Astrocyte (in vitro differentiated cells and primary cell): ENCODE results near the gene NSA2. TPM values are rescaled to one million over a fixed set of nuclear protein-coding genes. Genes with fewer than 3 reads are reported as not detected.
A peak's percentile ranks its signal among the peaks of the same experiment; 100 is the strongest.

ENCODE experiments used
- DNase-seq: peaks from one replicate; pipeline ENCODE4 v3.0.0-alpha.2; 2010; ENCODE audit warnings: low read depth
- FAIRE-seq: peaks from 2 replicates; lab custom pipeline; 2011; peaks lifted over from hg19 to GRCh38; lab: Jason Lieb, UNC
- H2AFZ ChIP-seq: 2 replicates; pipeline ENCODE4 v1.6.0; 2012; ENCODE audit warnings: low read depth, low read length, inconsistent platforms
- H3K27ac ChIP-seq: 2 replicates; pipeline ENCODE4 v1.5.1; 2011; ENCODE audit warnings: low read depth, low read length, inconsistent platforms
- H3K27me3 ChIP-seq: 2 replicates; pipeline ENCODE4 v1.6.0; 2011; ENCODE audit warnings: low read length, inconsistent platforms; ENCODE audit not compliant: insufficient read depth
- H3K36me3 ChIP-seq: 2 replicates; pipeline ENCODE4 v1.5.1; 2011; ENCODE audit warnings: low read length, inconsistent platforms; ENCODE audit not compliant: insufficient read depth
- H3K4me1 ChIP-seq: 2 replicates; pipeline ENCODE4 v1.5.1; 2011; ENCODE audit warnings: low read length, inconsistent platforms; ENCODE audit not compliant: insufficient read depth
- H3K4me2 ChIP-seq: 2 replicates; pipeline ENCODE4 v1.6.0; 2012; ENCODE audit warnings: low read length, inconsistent platforms
- H3K4me3 ChIP-seq: 2 replicates; pipeline ENCODE4 v1.5.1; 2011; ENCODE audit warnings: low read depth, mild to moderate bottlenecking, low read length, inconsistent platforms; ENCODE audit not compliant: insufficient read depth
- H3K79me2 ChIP-seq: 2 replicates; pipeline ENCODE4 v1.6.0; 2012; ENCODE audit warnings: mild to moderate bottlenecking, low read length, inconsistent platforms; ENCODE audit not compliant: insufficient read depth
- H3K9ac ChIP-seq: 2 replicates; pipeline ENCODE4 v1.6.0; 2012; ENCODE audit warnings: mild to moderate bottlenecking, low read length, inconsistent platforms
- H3K9me3 ChIP-seq: 2 replicates; pipeline ENCODE4 v1.5.1; 2012; ENCODE audit warnings: low read depth, mild to moderate bottlenecking, low read length, inconsistent platforms; ENCODE audit not compliant: insufficient read depth
- H4K20me1 ChIP-seq: 2 replicates; pipeline ENCODE4 v1.6.0; 2012; ENCODE audit warnings: low read length, inconsistent platforms; ENCODE audit not compliant: insufficient read depth
- H3K27ac Mint-ChIP-seq: one replicate; pipeline ENCODE4 v1.8.0; 2021; ENCODE audit warnings: mild to moderate bottlenecking, mixed read lengths; ENCODE audit not compliant: unreplicated experiment
- H3K27me3 Mint-ChIP-seq: one replicate; pipeline ENCODE4 v1.8.0; 2021; ENCODE audit warnings: low read depth, mixed read lengths; ENCODE audit not compliant: unreplicated experiment
- H3K36me3 Mint-ChIP-seq: one replicate; pipeline ENCODE4 v1.8.0; 2021; ENCODE audit warnings: low read depth, mixed read lengths; ENCODE audit not compliant: unreplicated experiment
- H3K4me1 Mint-ChIP-seq: one replicate; pipeline ENCODE4 v1.8.0; 2021; ENCODE audit warnings: low read depth, mixed read lengths; ENCODE audit not compliant: unreplicated experiment
- H3K4me3 Mint-ChIP-seq: one replicate; pipeline ENCODE4 v1.8.0; 2021; ENCODE audit warnings: mild to moderate bottlenecking, moderate library complexity, mixed read lengths; ENCODE audit not compliant: unreplicated experiment
- H3K9me3 Mint-ChIP-seq: one replicate; pipeline ENCODE4 v1.8.0; 2021; ENCODE audit warnings: mild to moderate bottlenecking, mixed read lengths; ENCODE audit not compliant: unreplicated experiment
- EZH2 ChIP-seq: IDR thresholded peaks from 2 replicates; pipeline ENCODE4 v1.6.1; 2012; ENCODE audit warnings: mild to moderate bottlenecking, low read length, inconsistent platforms; ENCODE audit not compliant: insufficient read depth
- total RNA-seq: library from RNA; stranded (reverse); gene quantifications from 2 replicates; pipeline ENCODE4 v1.2.1, GENCODE V29; 2021
- TF ChIP-seq, protein P1 (sequence below): IDR thresholded peaks from 2 replicates; pipeline ENCODE4 v1.5.1; 2011; ENCODE audit warnings: low read depth, mild to moderate bottlenecking, inconsistent platforms, low read length, moderate library complexity; ENCODE audit not compliant: insufficient read depth

The NSA2 gene
- total RNA-seq, 1 donor from 2014 or later = 44.0 TPM

DNA sequence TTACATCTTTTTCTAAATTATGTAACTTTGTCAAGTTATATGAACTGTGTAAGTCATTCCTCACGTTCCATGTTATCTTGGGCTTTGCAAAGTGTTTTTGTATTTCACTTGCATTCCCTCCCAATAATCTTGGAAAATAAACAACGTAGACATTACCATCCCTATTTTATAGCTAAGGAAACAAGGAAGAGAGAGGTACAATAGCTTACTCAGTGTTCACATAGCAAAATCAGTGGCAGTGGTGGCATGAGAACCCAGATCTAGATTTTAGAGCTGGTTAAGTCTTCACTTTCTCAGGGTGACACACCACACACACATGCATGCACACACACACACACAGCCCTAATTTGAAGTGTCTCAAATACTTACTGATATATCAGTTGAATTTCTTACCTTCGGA lies 34.1 kb downstream of the NSA2 start:
- Histone ChIP-seq H3K79me2 (no peaks in the 10 kb centered on the region), H3K4me2 (no peak overlapping the region), H3K9ac (no peak overlapping the region), H3K27ac (no peak overlapping the region), H4K20me1 (no peaks in the 10 kb centered on the region), H2AFZ (no peak overlapping the region), H3K9me3 (no peaks in the 10 kb centered on the region), H3K36me3 (no peaks in the 10 kb centered on the region), H3K4me3 (no peak overlapping the region), H3K4me1 (no peaks in the 10 kb centered on the region), H3K27me3 (no peaks in the 10 kb centered on the region)
- DNase-seq (no peak), FAIRE-seq (no peak)
- Mint-ChIP-seq H3K9me3 (no peaks in the 10 kb centered on the region), H3K27ac (no peak overlapping the region), H3K4me3 (no peak overlapping the region), H3K36me3 (no peaks in the 10 kb centered on the region), H3K27me3 (no peaks in the 10 kb centered on the region), H3K4me1 (peaks cover 10% of the 10 kb centered on the region)
- no peak for TF ChIP-seq EZH2
- TF ChIP-seq, protein P1, sequence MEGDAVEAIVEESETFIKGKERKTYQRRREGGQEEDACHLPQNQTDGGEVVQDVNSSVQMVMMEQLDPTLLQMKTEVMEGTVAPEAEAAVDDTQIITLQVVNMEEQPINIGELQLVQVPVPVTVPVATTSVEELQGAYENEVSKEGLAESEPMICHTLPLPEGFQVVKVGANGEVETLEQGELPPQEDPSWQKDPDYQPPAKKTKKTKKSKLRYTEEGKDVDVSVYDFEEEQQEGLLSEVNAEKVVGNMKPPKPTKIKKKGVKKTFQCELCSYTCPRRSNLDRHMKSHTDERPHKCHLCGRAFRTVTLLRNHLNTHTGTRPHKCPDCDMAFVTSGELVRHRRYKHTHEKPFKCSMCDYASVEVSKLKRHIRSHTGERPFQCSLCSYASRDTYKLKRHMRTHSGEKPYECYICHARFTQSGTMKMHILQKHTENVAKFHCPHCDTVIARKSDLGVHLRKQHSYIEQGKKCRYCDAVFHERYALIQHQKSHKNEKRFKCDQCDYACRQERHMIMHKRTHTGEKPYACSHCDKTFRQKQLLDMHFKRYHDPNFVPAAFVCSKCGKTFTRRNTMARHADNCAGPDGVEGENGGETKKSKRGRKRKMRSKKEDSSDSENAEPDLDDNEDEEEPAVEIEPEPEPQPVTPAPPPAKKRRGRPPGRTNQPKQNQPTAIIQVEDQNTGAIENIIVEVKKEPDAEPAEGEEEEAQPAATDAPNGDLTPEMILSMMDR = no peak

DNA sequence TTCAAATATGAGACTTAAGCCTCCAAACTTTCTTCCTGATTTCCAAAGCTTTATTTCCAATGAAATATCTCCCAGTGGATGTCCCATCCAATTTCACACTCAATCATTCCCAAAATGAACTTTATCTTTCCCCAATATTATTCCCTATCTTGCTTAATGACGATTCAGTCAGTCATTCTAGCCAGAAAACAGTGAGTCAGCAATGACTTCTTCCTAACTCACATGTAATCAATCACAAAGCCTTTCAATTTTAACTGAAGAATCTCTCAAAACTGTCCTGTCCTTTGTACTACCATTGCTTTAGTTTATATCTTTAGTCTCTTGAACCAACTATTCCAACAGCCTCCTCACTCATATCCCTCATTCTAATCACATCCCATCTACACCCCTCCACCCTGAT lies 34.9 kb downstream of the NSA2 start:
- FAIRE-seq (no peak), DNase-seq (no peak)
- H3K27me3 Mint-ChIP-seq = no peaks in the 10 kb centered on the region
- no peak overlapping the region for H3K27ac ChIP-seq
- no peak overlapping the region for H3K9ac ChIP-seq
- H2AFZ ChIP-seq = no peak overlapping the region
- no peaks in the 10 kb centered on the region for H3K9me3 Mint-ChIP-seq
- H4K20me1 ChIP-seq = no peaks in the 10 kb centered on the region
- H3K79me2 ChIP-seq = no peaks in the 10 kb centered on the region
- H3K27me3 ChIP-seq = no peaks in the 10 kb centered on the region
- peak overlapping the region; percentile 15 for H3K27ac Mint-ChIP-seq
- no peaks in the 10 kb centered on the region for H3K9me3 ChIP-seq
- peaks cover 10% of the 10 kb centered on the region for H3K4me1 Mint-ChIP-seq
- no peaks in the 10 kb centered on the region for H3K36me3 ChIP-seq
- no peak overlapping the region for H3K4me2 ChIP-seq
- no peaks in the 10 kb centered on the region for H3K36me3 Mint-ChIP-seq
- TF ChIP-seq EZH2 = no peak
- TF ChIP-seq, protein P1 = no peak
- H3K4me1 ChIP-seq = no peaks in the 10 kb centered on the region
- H3K4me3 ChIP-seq = no peak overlapping the region
- H3K4me3 Mint-ChIP-seq = no peak overlapping the region

DNA sequence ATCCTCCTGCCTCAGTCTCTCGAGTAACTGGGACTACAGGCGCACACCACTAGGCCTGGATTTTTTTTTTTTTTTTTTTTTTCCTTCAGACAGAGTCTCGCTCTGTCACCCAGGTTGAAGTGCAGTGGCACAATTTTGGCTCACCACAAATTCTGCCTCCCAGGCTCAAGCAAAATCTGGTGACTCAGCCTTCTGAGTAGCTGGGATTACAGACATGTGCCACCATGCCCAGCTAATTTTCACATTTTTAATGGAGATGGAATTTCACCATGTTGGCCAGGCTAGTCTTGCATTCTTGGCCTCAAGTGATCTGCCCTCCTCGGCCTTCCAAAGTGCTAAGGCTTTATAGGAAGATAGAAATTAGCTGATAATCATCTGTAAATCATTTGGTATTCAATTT lies 43.9 kb downstream of the NSA2 start:
- Histone ChIP-seq H2AFZ (no peak overlapping the region), H3K9ac (no peak overlapping the region), H4K20me1 (no peaks in the 10 kb centered on the region), H3K4me2 (no peak overlapping the region), H3K9me3 (no peaks in the 10 kb centered on the region), H3K4me3 (no peak overlapping the region), H3K36me3 (no peaks in the 10 kb centered on the region), H3K79me2 (no peaks in the 10 kb centered on the region), H3K27me3 (no peaks in the 10 kb centered on the region), H3K4me1 (no peaks in the 10 kb centered on the region), H3K27ac (no peak overlapping the region)
- H3K4me3 Mint-ChIP-seq = no peak overlapping the region
- DNase-seq (no peak), FAIRE-seq (no peak)
- TF ChIP-seq, protein P1 = no peak
- TF ChIP-seq EZH2 = no peak
- H3K27me3 Mint-ChIP-seq = no peaks in the 10 kb centered on the region
- H3K36me3 Mint-ChIP-seq = no peaks in the 10 kb centered on the region
- H3K27ac Mint-ChIP-seq = no peak overlapping the region
- no peaks in the 10 kb centered on the region for H3K9me3 Mint-ChIP-seq
- H3K4me1 Mint-ChIP-seq = peaks cover 4% of the 10 kb centered on the region
